HCT116 (cell line): ENCODE data around the gene BAX. TPM values are rescaled to one million over a fixed set of nuclear protein-coding genes. Genes with fewer than 3 reads are reported as not detected.

Source experiments
- ATAC-seq: fragments of 200-7000 bp; cut with Tn5 transposase; 2 replicates; pipeline ENCODE4 v1.9.1; 2020; ENCODE audit warnings: mild to moderate bottlenecking, moderate library complexity
- BruUV-seq: library from RNA; stranded (reverse); fragments of 400-500 nt; replicated peaks from 2 replicates; lab custom pipeline; 2021; lab: Mats Ljungman, UMichigan
- CTCF ChIA-PET: fragments of 300-600 bp; sonication (Branson Sonifier 250); formaldehyde crosslinking; loops from one replicate; lab custom pipeline; 2021; ENCODE audit warnings: antibody characterized with exemption; lab: Charles Lee
- POLR2A ChIA-PET: fragments of 300-600, 350-600 bp; sonication (Branson Sonifier 250); formaldehyde crosslinking; loops from one replicate; lab custom pipeline; 2021; ENCODE audit warnings: antibody characterized with exemption; lab: Charles Lee
- RAD21 ChIA-PET, 2 experiments: fragments of 300-600 bp; sonication (Branson Sonifier 250); formaldehyde crosslinking; loops; one replicate each; lab custom pipeline; 2023; ENCODE audit warnings: low total read pairs in 2 of 2; ENCODE audit not compliant: uncharacterized antibody in 2 of 2, unreplicated experiment in 2 of 2, low non-redundant PET in 1 of 2; lab: Charles Lee
- DNase-seq: peaks from one replicate; pipeline ENCODE4 v3.0.0-alpha.2; 2010; ENCODE audit warnings: low read depth, low spot score
- H2AFZ ChIP-seq: fragments of 200-600 bp; shearing (Covaris generic), sonication (generic); 2 replicates; pipeline ENCODE4 v1.6.1; 2017; ENCODE audit warnings: low read depth, mixed run types, mixed read lengths, antibody characterized with exemption, low read length; ENCODE audit not compliant: poor library complexity, severe bottlenecking
- H3K27ac ChIP-seq: 2 replicates; pipeline ENCODE4 v1.5.1; 2012; ENCODE audit warnings: low read depth, low read length
- H3K27me3 ChIP-seq: fragments of 200-600 bp; sonication (generic); 2 replicates; pipeline ENCODE4 v1.6.1; 2016; ENCODE audit warnings: mixed run types, low read length, mixed read lengths; ENCODE audit not compliant: insufficient read depth
- H3K36me3 ChIP-seq, 2 experiments: fragments of 200-500 bp in 1 of 2; fragments of 200-600 bp in 1 of 2; sonication (Bioruptor generic) in 1 of 2; sonication (generic) in 1 of 2; 2 replicates each; pipeline versions ENCODE4 v1.5.1 to v1.6.1; 2014 to 2016; ENCODE audit warnings: low read length in 2 of 2, inconsistent platforms in 1 of 2, mixed read lengths in 1 of 2, mixed run types in 1 of 2; ENCODE audit not compliant: insufficient read depth in 2 of 2, control insufficient read depth in 1 of 2
- H3K4me1 ChIP-seq, 2 experiments: fragments of 200-600 bp in 1 of 2; sonication (generic) in 1 of 2; 2 replicates each; pipeline versions ENCODE4 v1.5.1 to v1.6.1; 2012 to 2017; ENCODE audit warnings: low read length in 2 of 2, inconsistent platforms in 1 of 2, mild to moderate bottlenecking in 1 of 2, mixed read lengths in 1 of 2, mixed run types in 1 of 2, moderate library complexity in 1 of 2; ENCODE audit not compliant: insufficient read depth in 2 of 2, control insufficient read depth in 1 of 2
- H3K4me2 ChIP-seq: fragments of 200-600 bp; sonication (generic); 2 replicates; pipeline ENCODE4 v1.6.1; 2017; ENCODE audit warnings: mixed run types, low read length, mixed read lengths
- H3K4me3 ChIP-seq, 2 experiments: fragments of 200-600 bp in 1 of 2; sonication (generic) in 1 of 2; replicated peaks in 1 of 2; 2 replicates each; pipeline ENCODE4 v1.5.1; 2011 to 2016; ENCODE audit warnings: low read length in 2 of 2, control low read depth in 1 of 2, low read depth in 1 of 2, mild to moderate bottlenecking in 1 of 2, mixed read lengths in 1 of 2, mixed run types in 1 of 2
- H3K79me2 ChIP-seq: fragments of 200-600 bp; sonication (generic); 2 replicates; pipeline ENCODE4 v1.6.1; 2017; ENCODE audit warnings: mild to moderate bottlenecking, mixed run types, low read length, moderate library complexity, mixed read lengths; ENCODE audit not compliant: insufficient read depth
- H3K9ac ChIP-seq: fragments of 200-600 bp; sonication (generic); 2 replicates; pipeline ENCODE4 v1.6.1; 2016; ENCODE audit warnings: low read length, mixed read lengths
- H3K9me2 ChIP-seq: fragments of 200-600 bp; sonication (generic), shearing (Covaris generic); 2 replicates; pipeline ENCODE4 v1.6.1; 2017; ENCODE audit warnings: mixed run types, mild to moderate bottlenecking, moderate library complexity; ENCODE audit not compliant: insufficient read depth
- H3K9me3 ChIP-seq, 2 experiments: fragments of 200-500 bp in 1 of 2; fragments of 200-600 bp in 1 of 2; sonication (Bioruptor generic) in 1 of 2; sonication (generic) in 1 of 2; 2 replicates each; pipeline ENCODE4 v1.6.1; 2014 to 2017; ENCODE audit warnings: low read length in 2 of 2, mixed read lengths in 2 of 2, inconsistent platforms in 1 of 2, low read depth in 1 of 2, mild to moderate bottlenecking in 1 of 2, mixed run types in 1 of 2, moderate library complexity in 1 of 2; ENCODE audit not compliant: control insufficient read depth in 1 of 2, insufficient read depth in 1 of 2
- H4K20me1 ChIP-seq: fragments of 200-600 bp; sonication (generic), shearing (Covaris generic); 2 replicates; pipeline ENCODE4 v1.6.1; 2017; ENCODE audit warnings: mixed run types, mild to moderate bottlenecking, moderate library complexity; ENCODE audit not compliant: insufficient read depth
- CBX3 ChIP-seq: IDR thresholded peaks from 2 replicates; pipeline ENCODE4 v1.6.1; 2012; ENCODE audit warnings: low read depth
- EGR1 ChIP-seq: IDR thresholded peaks from 2 replicates; pipeline ENCODE4 v1.6.1; 2012; ENCODE audit warnings: low read depth
- FOSL1 ChIP-seq: IDR thresholded peaks from 2 replicates; pipeline ENCODE4 v1.6.1; 2012; ENCODE audit warnings: low read depth
- JUND ChIP-seq: IDR thresholded peaks from 2 replicates; pipeline ENCODE4 v1.6.1; 2012
- POLR2A ChIP-seq: IDR thresholded peaks from 2 replicates; pipeline ENCODE4 v1.7.0; 2011; ENCODE audit warnings: borderline replicate concordance; ENCODE audit not compliant: insufficient read depth, insufficient read length; ENCODE audit errors: extremely low read depth
- POLR2AphosphoS5 ChIP-seq: IDR thresholded peaks from 2 replicates; pipeline ENCODE4 v1.6.1; 2011; ENCODE audit warnings: mild to moderate bottlenecking, low read depth, low read length, moderate library complexity
- SIN3A ChIP-seq: IDR thresholded peaks from 2 replicates; pipeline ENCODE4 v1.6.1; 2012; ENCODE audit warnings: low read depth
- SP1 ChIP-seq: IDR thresholded peaks from 2 replicates; pipeline ENCODE4 v1.6.1; 2012; ENCODE audit warnings: low read depth
- TCF7L2 ChIP-seq: IDR thresholded peaks from 2 replicates; pipeline ENCODE4 v1.7.0; 2011; ENCODE audit warnings: borderline replicate concordance, inconsistent platforms; ENCODE audit not compliant: insufficient read depth, insufficient read length; ENCODE audit errors: extremely low read depth
- YY1 ChIP-seq: IDR thresholded peaks from 2 replicates; pipeline ENCODE4 v1.6.1; 2011; ENCODE audit warnings: low read length, low read depth, moderate library complexity, mild to moderate bottlenecking; ENCODE audit not compliant: insufficient replicate concordance; ENCODE audit errors: extremely low read depth
- ZFX ChIP-seq: fragments of 450-650 bp; IDR thresholded peaks from 2 replicates; pipeline ENCODE4 v1.6.1; 2017
- intact Hi-C: fragments of 100-400 bp; cut with micrococcal nuclease; formaldehyde crosslinking; loops from 2 replicates; pipeline ENCODE4 v1.10.0; 2022
- total RNA-seq: library from RNA; stranded (reverse); gene quantifications from one replicate; pipeline ENCODE4 v1.2.1, GENCODE V29; 2021; ENCODE audit not compliant: unreplicated experiment
- TF ChIP-seq, protein P1 (sequence below), 3 experiments: fragments of 200-600 bp in 1 of 3; sonication (generic) in 1 of 3; IDR thresholded peaks in 2 of 3; conservative IDR thresholded peaks in 1 of 3; 2 replicates each; pipeline ENCODE4 v1.5.1; 2012 to 2017; ENCODE audit warnings: low read depth in 2 of 3, low read length in 2 of 3, antibody characterized with exemption in 1 of 3, borderline replicate concordance in 1 of 3, control low read depth in 1 of 3, mild to moderate bottlenecking in 1 of 3, mixed read lengths in 1 of 3, mixed run types in 1 of 3, moderate library complexity in 1 of 3; ENCODE audit not compliant: insufficient read depth in 1 of 3
- TF ChIP-seq, protein P2 (sequence below): IDR thresholded peaks from 2 replicates; pipeline ENCODE4 v1.6.1; 2012

BAX gene
- total RNA-seq, 1 experiment from 2014 or later, result 96.4 TPM

DNA sequence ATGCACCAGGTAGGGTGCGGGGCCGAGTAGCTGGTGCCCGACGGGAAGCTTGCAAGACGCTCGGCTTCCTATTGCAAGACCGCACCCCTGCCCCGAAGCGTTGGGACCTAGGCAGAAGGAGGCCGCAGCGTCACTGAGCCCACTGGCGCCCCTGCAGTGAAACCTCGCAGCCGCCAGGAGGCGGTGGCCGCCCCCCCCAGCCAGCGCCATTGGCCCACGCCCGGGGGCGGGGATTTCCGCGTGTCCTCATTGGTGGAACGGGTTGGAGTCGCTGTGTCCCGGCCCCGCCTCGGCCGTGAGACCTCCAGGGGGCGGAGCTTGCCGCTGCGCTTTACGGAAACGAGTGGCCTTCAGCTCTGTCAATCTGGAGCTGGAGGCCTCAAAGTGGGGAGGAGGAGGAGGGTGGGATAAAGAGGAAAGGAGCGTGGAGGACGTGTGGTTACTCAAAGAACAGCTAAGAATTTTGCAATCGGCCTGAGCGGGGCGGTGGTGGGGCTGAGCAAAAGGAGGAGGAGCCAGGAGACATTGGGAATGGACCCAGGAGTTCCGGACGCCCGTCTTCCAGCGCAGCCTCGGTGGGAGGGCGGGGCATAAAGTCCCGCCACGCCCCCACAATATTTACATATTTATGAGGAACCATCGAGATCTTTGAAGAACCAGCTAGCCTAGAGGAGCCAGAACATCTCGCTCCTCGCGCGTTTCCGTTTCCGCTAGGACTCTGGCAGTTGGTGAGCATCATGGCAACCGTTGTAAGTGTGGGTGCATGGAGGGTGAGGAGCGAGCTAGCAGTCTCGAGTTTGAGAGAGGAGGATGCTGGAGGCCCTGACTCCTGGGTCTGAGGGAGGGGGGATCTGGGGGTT lies 38.7 kb downstream of the BAX start, which contains the start of the genes GYS1 and RUVBL2:
Gene GYS1 (minus strand): TSS at position 135 of the 860 bp plus-strand sequence. CDS start 197 bp downstream, outside the sequence.
Gene RUVBL2 (plus strand): TSS at position 713 of the 860 bp plus-strand sequence. CDS start 25 bp downstream, at position 738.
- ChIA-PET CTCF (interaction anchor here (0.6 to 2.5 kb wide), 41 partner anchors 10 to 460 kb away, joined by 3 to 44 read pairs (median 4); partner anchors contain the start of genes ALDH16A1, BCAT2, CGB2 and CGB7), RAD21 (interaction anchor here (0.6 to 1.0 kb wide), 4 partner anchors 20 to 683 kb away, joined by 3 to 5 read pairs (median 4); partner anchors contain the start of gene NTF4 (in 1 of the 2)), POLR2A (interaction anchor here (0.6 to 3.1 kb wide), 23 partner anchors 10 to 683 kb away, joined by 3 to 17 read pairs (median 5); partner anchors contain the start of genes CGB7, DHDH, FTL and RPL18)
- Histone ChIP-seq H3K9me2 (no peaks in the 10 kb centered on the region), H3K4me3 (peak within 1 kb of the TSS; percentile 75 to 77), H3K79me2 (peaks cover 73% of the 10 kb centered on the region), H3K9me3 (no peaks in the 10 kb centered on the region), H3K4me2 (peak within 1 kb of the TSS; percentile 92), H3K36me3 (peaks cover 5 to 8% of the 10 kb centered on the region in 2 experiments; a peak in 1 of 4 replicates), H3K4me1 (peaks cover 15 to 34% of the 10 kb centered on the region in 2 experiments), H4K20me1 (peaks cover 14% of the 10 kb centered on the region; the same call in 1 of the 2 replicates), H2AFZ (no peak within 1 kb of the TSS), H3K27ac (peak within 1 kb of the TSS; percentile 75), H3K27me3 (no peaks in the 10 kb centered on the region), H3K9ac (peak within 1 kb of the TSS; percentile 97)
- DNase-seq (peak; percentile 99), ATAC-seq (peak; percentile 91)
- intact Hi-C loops, result no loop called here
- no TSS peak for BruUV-seq
- TF ChIP-seq TCF7L2 (peak; percentile 38), SIN3A (peak; percentile 63; the same call in 1 of the 2 replicates), SP1 (peak; percentile 96), ZFX (peak; percentile 38; the same call in 1 of the 2 replicates), CBX3 (no peak), YY1 (peak; percentile 89), JUND (no peak), POLR2A (peak; percentile 84), POLR2AphosphoS5 (peak; percentile 96), FOSL1 (no peak), EGR1 (peak; percentile 71)
- TF ChIP-seq, protein P1, sequence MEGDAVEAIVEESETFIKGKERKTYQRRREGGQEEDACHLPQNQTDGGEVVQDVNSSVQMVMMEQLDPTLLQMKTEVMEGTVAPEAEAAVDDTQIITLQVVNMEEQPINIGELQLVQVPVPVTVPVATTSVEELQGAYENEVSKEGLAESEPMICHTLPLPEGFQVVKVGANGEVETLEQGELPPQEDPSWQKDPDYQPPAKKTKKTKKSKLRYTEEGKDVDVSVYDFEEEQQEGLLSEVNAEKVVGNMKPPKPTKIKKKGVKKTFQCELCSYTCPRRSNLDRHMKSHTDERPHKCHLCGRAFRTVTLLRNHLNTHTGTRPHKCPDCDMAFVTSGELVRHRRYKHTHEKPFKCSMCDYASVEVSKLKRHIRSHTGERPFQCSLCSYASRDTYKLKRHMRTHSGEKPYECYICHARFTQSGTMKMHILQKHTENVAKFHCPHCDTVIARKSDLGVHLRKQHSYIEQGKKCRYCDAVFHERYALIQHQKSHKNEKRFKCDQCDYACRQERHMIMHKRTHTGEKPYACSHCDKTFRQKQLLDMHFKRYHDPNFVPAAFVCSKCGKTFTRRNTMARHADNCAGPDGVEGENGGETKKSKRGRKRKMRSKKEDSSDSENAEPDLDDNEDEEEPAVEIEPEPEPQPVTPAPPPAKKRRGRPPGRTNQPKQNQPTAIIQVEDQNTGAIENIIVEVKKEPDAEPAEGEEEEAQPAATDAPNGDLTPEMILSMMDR (IDR thresholded peaks at IDR 0.05 in 2 of 3, conservative IDR thresholded peaks at IDR 0.05 in 1 of 3; ENCODE audit: borderline replicate concordance in 1 of 3, insufficient read depth in 1 of 3, low read depth in 2 of 3, low read length in 2 of 3), result peak; percentile 73 to 85 (median 85)
- TF ChIP-seq, protein P2, sequence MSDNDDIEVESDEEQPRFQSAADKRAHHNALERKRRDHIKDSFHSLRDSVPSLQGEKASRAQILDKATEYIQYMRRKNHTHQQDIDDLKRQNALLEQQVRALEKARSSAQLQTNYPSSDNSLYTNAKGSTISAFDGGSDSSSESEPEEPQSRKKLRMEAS, result peak; percentile 86
